IMR-90 (cell line): Measurements from ENCODE around the gene TMED10. TPM values are rescaled to one million over a fixed set of nuclear protein-coding genes. Genes with fewer than 3 reads are reported as not detected.

Experiments used
- ATAC-seq: fragments of 200-7000 bp; cut with Tn5 transposase; 2 replicates; pipeline ENCODE4 v1.9.1; 2020; ENCODE audit warnings: low read depth, mild to moderate bottlenecking, moderate library complexity
- BruUV-seq: library from RNA; stranded (reverse); fragments of 400-500 nt; replicated peaks from 2 replicates; lab custom pipeline; 2021; lab: Mats Ljungman, UMichigan
- CTCF ChIA-PET: fragments of 300-600 bp; formaldehyde crosslinking; extraction: SDS; loops from one replicate; lab custom pipeline; 2021; ENCODE audit warnings: antibody characterized with exemption; lab: Yijun Ruan, JAX
- POLR2A ChIA-PET: fragments of 300-600 bp; sonication (Branson Sonifier 250); formaldehyde crosslinking; loops from one replicate; lab custom pipeline; 2022; ENCODE audit warnings: antibody characterized with exemption; ENCODE audit not compliant: unreplicated experiment; lab: Charles Lee
- DNase-seq: peaks from one replicate; pipeline ENCODE4 v3.0.0; 2013
- H2AFZ ChIP-seq: replicated peaks from 2 replicates; pipeline ENCODE3; 2013; ENCODE audit warnings: low read length, mild to moderate bottlenecking; ENCODE audit not compliant: poor library complexity
- H2AK5ac ChIP-seq: 2 replicates; pipeline ENCODE4 v1.6.1; 2013; ENCODE audit warnings: low read depth, low read length, inconsistent platforms
- H2AK9ac ChIP-seq: replicated peaks from 2 replicates; pipeline ENCODE3; 2013; ENCODE audit warnings: mild to moderate bottlenecking, low read depth, low read length, moderate library complexity; ENCODE audit not compliant: poor library complexity
- H2BK120ac ChIP-seq: 2 replicates; pipeline ENCODE4 v1.6.1; 2013; ENCODE audit warnings: low read depth, low read length, inconsistent platforms
- H2BK15ac ChIP-seq: 3 replicates; pipeline ENCODE4 v1.6.1; 2013; ENCODE audit warnings: low read depth, low read length, inconsistent platforms
- H2BK20ac ChIP-seq: 2 replicates; pipeline ENCODE4 v1.6.1; 2013; ENCODE audit warnings: low read depth, mild to moderate bottlenecking, inconsistent platforms, low read length, moderate library complexity
- H2BK5ac ChIP-seq: 2 replicates; pipeline ENCODE4 v1.6.1; 2013; ENCODE audit warnings: mild to moderate bottlenecking, low read depth, low read length, inconsistent platforms; ENCODE audit not compliant: poor library complexity, severe bottlenecking
- H3K14ac ChIP-seq: replicated peaks from 2 replicates; pipeline ENCODE4 v1.6.1; 2013; ENCODE audit warnings: low read depth, low read length, inconsistent platforms
- H3K18ac ChIP-seq: 2 replicates; pipeline ENCODE4 v1.6.1; 2013; ENCODE audit warnings: low read depth, low read length, control low read depth
- H3K23ac ChIP-seq: 2 replicates; pipeline ENCODE4 v1.6.1; 2013; ENCODE audit warnings: low read depth, low read length, inconsistent platforms
- H3K27ac ChIP-seq: 2 replicates; pipeline ENCODE4 v1.5.1; 2013; ENCODE audit warnings: mild to moderate bottlenecking, control low read depth, low read length; ENCODE audit not compliant: insufficient read depth
- H3K27me3 ChIP-seq: 2 replicates; pipeline ENCODE4 v1.6.1; 2013; ENCODE audit warnings: low read length; ENCODE audit not compliant: control insufficient read depth, insufficient read depth
- H3K36me3 ChIP-seq: 2 replicates; pipeline ENCODE4 v1.6.1; 2013; ENCODE audit warnings: low read length, mixed read lengths; ENCODE audit not compliant: control insufficient read depth, insufficient read depth
- H3K4ac ChIP-seq: 2 replicates; pipeline ENCODE4 v1.6.1; 2013; ENCODE audit warnings: low read depth, low read length, inconsistent platforms
- H3K4me1 ChIP-seq: 2 replicates; pipeline ENCODE4 v1.6.1; 2013; ENCODE audit warnings: low read length, mixed read lengths; ENCODE audit not compliant: control insufficient read depth, insufficient read depth
- H3K4me2 ChIP-seq: 2 replicates; pipeline ENCODE4 v1.6.1; 2013; ENCODE audit warnings: low read depth, mild to moderate bottlenecking, control low read depth, low read length, moderate library complexity
- H3K4me3 ChIP-seq: 2 replicates; pipeline ENCODE4 v1.5.1; 2013; ENCODE audit warnings: low read depth, mild to moderate bottlenecking, control low read depth, low read length, moderate library complexity; ENCODE audit not compliant: insufficient read depth
- H3K56ac ChIP-seq: 2 replicates; pipeline ENCODE4 v1.6.1; 2013; ENCODE audit warnings: low read length, inconsistent platforms; ENCODE audit not compliant: insufficient read depth; ENCODE audit errors: extremely low read depth
- H3K79me1 ChIP-seq, 2 experiments: 2 replicates each; pipeline ENCODE4 v1.6.1; 2013; ENCODE audit warnings: low read length in 2 of 2, inconsistent platforms in 1 of 2, low read depth in 1 of 2
- H3K9ac ChIP-seq: 2 replicates; pipeline ENCODE4 v1.6.1; 2013; ENCODE audit warnings: low read depth, low read length, control low read depth
- H3K9me1 ChIP-seq: 2 replicates; pipeline ENCODE4 v1.6.1; 2013; ENCODE audit warnings: low read length, inconsistent platforms; ENCODE audit not compliant: insufficient read depth
- H3K9me3 ChIP-seq: 2 replicates; pipeline ENCODE4 v1.6.1; 2013; ENCODE audit warnings: low read length; ENCODE audit not compliant: control insufficient read depth, insufficient read depth
- H4K20me1 ChIP-seq: 2 replicates; pipeline ENCODE4 v1.6.1; 2013; ENCODE audit warnings: low read length, inconsistent platforms; ENCODE audit not compliant: insufficient read depth
- H4K5ac ChIP-seq: 2 replicates; pipeline ENCODE4 v1.6.1; 2013; ENCODE audit warnings: mild to moderate bottlenecking, low read depth, low read length, control low read depth
- H4K8ac ChIP-seq, 2 experiments: 2 replicates each; pipeline ENCODE4 v1.6.1; 2013; ENCODE audit warnings: low read depth in 2 of 2, low read length in 2 of 2, control low read depth in 1 of 2, inconsistent platforms in 1 of 2
- H4K91ac ChIP-seq: 2 replicates; pipeline ENCODE4 v1.6.1; 2013; ENCODE audit warnings: low read depth, low read length, inconsistent platforms; ENCODE audit not compliant: insufficient read depth
- CTCF ChIP-seq: conservative IDR thresholded peaks from 2 replicates; pipeline ENCODE4 v1.5.1; 2012; ENCODE audit warnings: mild to moderate bottlenecking, low read depth, low read length, improper control_type of control experiment
- NFE2L2 ChIP-seq: fragments of 150-350 bp; IDR thresholded peaks from 2 replicates; pipeline ENCODE4 v1.6.1; 2016; ENCODE audit warnings: low read depth, mild to moderate bottlenecking, low read length
- RAD21 ChIP-seq: IDR thresholded peaks from 2 replicates; pipeline ENCODE4 v1.6.1; 2012; ENCODE audit warnings: low read length, improper control_type of control experiment
- SMC3 ChIP-seq: fragments of 150-350 bp; IDR thresholded peaks from 2 replicates; pipeline ENCODE4 v1.6.1; 2016; ENCODE audit warnings: low read depth, mild to moderate bottlenecking, antibody characterized with exemption, low read length, moderate library complexity
- dilution Hi-C: fragments of 300-500 bp; cut with HindIII; formaldehyde crosslinking; loops from one replicate; pipeline ENCODE4 v1.14.3; 2018; ENCODE audit warnings: low sequenced_read_pairs; ENCODE audit not compliant: unreplicated experiment
- in situ Hi-C: fragments of 300-500 bp; cut with MboI; formaldehyde crosslinking; loops from 3 replicates; pipeline ENCODE4 v1.14.3; 2019; ENCODE audit warnings: low sequenced_read_pairs, inconsistent platforms, mixed read lengths
- intact Hi-C: fragments of 100-400 bp; cut with micrococcal nuclease; formaldehyde crosslinking; loops from 2 replicates; pipeline ENCODE4 v1.10.0; 2022
- polyA plus RNA-seq, 3 experiments: library from polyadenylated mRNA; depleted of rRNA; stranded (reverse); fragments of >200 nt; gene quantifications; 2 replicates each; pipeline ENCODE4 v1.2.3, GENCODE V29; 2012; ENCODE audit warnings: low replicate concordance in 1 of 3
- total RNA-seq: library from RNA; depleted of rRNA; stranded (reverse); fragments of >200 nt; gene quantifications from 2 replicates; pipeline ENCODE4 v1.2.3, GENCODE V29; 2012

The TMED10 gene
- total and polyA plus RNA-seq, 2 of the 4 experiments (the other 2 are of a cell fraction), result 254 to 441 TPM

GRCh38 chr14:75141967-75142366 lies 34.4 kb downstream of the TMED10 start:
- peak; percentile 56 for DNase-seq
- intact Hi-C loops, result loop anchor here (5.0 kb wide), 1 partner anchor 420 kb away; no protein-coding TSS in a partner anchor
- CTCF ChIA-PET, result interaction anchor here (1.5 to 2.6 kb wide), 2 partner anchors 150 to 153 kb away, joined by 6 to 9 read pairs; no protein-coding TSS in a partner anchor

More at GRCh38 chr14:75141967-75142366, 34.4 kb downstream of the TMED10 start:
- Histone ChIP-seq H3K27ac (no peak overlapping the region), H2AFZ (no peak overlapping the region), H3K18ac (no peak overlapping the region), H2BK120ac (no peak overlapping the region), H4K91ac (no peak overlapping the region), H3K79me1 (peaks cover 15 to 55% of the 10 kb centered on the region in 2 experiments; a peak in 3 of 4 replicates), H3K56ac (no peak overlapping the region), H3K9me1 (no peaks in the 10 kb centered on the region), H3K36me3 (peaks cover 4% of the 10 kb centered on the region; the same call in 1 of the 2 replicates), H2AK5ac (no peak overlapping the region), H3K23ac (peak overlapping the region; percentile 40; the same call in 1 of the 2 replicates), H3K4me3 (no peak overlapping the region), H4K20me1 (peaks cover 14% of the 10 kb centered on the region), H4K5ac (no peak overlapping the region), H3K4me1 (peaks cover 2% of the 10 kb centered on the region; the same call in 1 of the 2 replicates), H2BK20ac (no peak overlapping the region), H2BK5ac (no peak overlapping the region), H3K4me2 (no peak overlapping the region), H2BK15ac (no peak overlapping the region), H2AK9ac (no peak overlapping the region), H3K9ac (no peak overlapping the region), H3K9me3 (no peaks in the 10 kb centered on the region), H3K4ac (no peak overlapping the region), H3K27me3 (no peaks in the 10 kb centered on the region), H4K8ac (no peak overlapping the region), H3K14ac (no peak overlapping the region)
- dilution Hi-C loops, result loop anchor here (25.0 kb wide), 1 partner anchor 170 kb away; no protein-coding TSS in a partner anchor
- no peak for ATAC-seq
- TF ChIP-seq RAD21, result peak; percentile 70
- TF ChIP-seq NFE2L2, result no peak
- peak; percentile 55 for TF ChIP-seq CTCF
- peak; percentile 65 for TF ChIP-seq SMC3
- POLR2A ChIA-PET, result no interaction called here
- no TSS peak for BruUV-seq
- in situ Hi-C loops, result no loop called here
